MG63 (cell line): Measurements from ENCODE around the gene CYTH1. TPM values are rescaled to one million over a fixed set of nuclear protein-coding genes. Genes with fewer than 3 reads are reported as not detected.

ENCODE experiments used
- DNase-seq: peaks from one replicate; pipeline ENCODE4 v3.0.0-alpha.2; 2020
- H3K27me3 ChIP-seq: fragments of 250-450 bp; sonication (Bioruptor Pico); 2 replicates; pipeline ENCODE4 v1.5.1; 2020; ENCODE audit warnings: mild to moderate bottlenecking, moderate library complexity
- H3K36me3 ChIP-seq: fragments of 250-450 bp; sonication (Bioruptor Pico); 2 replicates; pipeline ENCODE4 v1.5.1; 2020; ENCODE audit warnings: mild to moderate bottlenecking, moderate library complexity
- H3K4me3 ChIP-seq: fragments of 250-450 bp; sonication (Bioruptor Pico); 2 replicates; pipeline ENCODE4 v1.5.1; 2020; ENCODE audit warnings: mild to moderate bottlenecking, moderate library complexity
- H3K9me3 ChIP-seq: fragments of 250-450 bp; sonication (Bioruptor Pico); 2 replicates; pipeline ENCODE4 v1.5.1; 2020; ENCODE audit warnings: mild to moderate bottlenecking, moderate library complexity
- total RNA-seq: library from RNA; depleted of rRNA; stranded (reverse); fragments of >200 nt; shearing (Covaris generic); gene quantifications from 2 replicates; pipeline ENCODE4 v1.2.3, GENCODE V29; 2014; ENCODE audit warnings: low replicate concordance

Gene CYTH1
- total RNA-seq, 1 experiment from 2014 or later = 11.2 TPM

DNA sequence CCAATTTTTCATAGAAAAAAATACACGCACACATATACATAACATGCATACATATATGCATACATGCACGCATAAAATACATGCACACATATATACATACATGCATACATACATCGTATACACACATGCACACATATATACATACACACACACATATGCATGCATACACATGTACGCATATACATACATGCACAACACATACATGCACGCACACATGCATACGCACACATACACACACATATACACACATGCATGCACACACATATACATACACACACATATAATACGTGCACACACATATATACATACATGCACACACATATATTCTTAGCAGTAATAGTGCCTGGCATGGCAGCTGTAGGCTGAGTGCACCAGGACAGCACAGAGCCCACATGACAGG is 33.6 kb upstream of the CYTH1 start:
- Histone ChIP-seq H3K9me3 (no peaks in the 10 kb centered on the region), H3K4me3 (no peak overlapping the region), H3K27me3 (no peaks in the 10 kb centered on the region), H3K36me3 (peaks cover 94% of the 10 kb centered on the region)
- DNase-seq = no peak

DNA sequence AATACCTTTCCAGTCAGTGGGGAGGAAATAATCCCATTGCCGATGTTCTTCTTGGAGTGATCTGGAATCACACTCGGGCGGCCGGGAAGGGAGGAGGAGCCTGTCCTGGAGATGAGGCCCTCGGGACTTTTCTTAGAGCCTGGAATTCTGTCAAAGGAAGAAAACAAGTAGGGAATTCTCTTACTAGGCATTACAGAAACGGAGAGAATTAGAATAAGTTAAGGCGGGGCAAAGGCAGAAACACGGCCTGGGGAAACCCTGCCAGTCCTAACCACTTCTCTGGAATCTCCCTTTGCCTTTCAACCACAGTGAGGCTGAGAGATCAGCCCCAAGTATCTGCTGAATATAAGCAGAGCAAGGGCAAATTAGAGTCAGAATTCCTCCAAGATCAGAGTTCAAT is 30.8 kb upstream of the CYTH1 start:
- Histone ChIP-seq H3K4me3 (no peak overlapping the region), H3K9me3 (no peaks in the 10 kb centered on the region), H3K36me3 (peaks cover 94% of the 10 kb centered on the region), H3K27me3 (no peaks in the 10 kb centered on the region)
- DNase-seq = no peak

DNA sequence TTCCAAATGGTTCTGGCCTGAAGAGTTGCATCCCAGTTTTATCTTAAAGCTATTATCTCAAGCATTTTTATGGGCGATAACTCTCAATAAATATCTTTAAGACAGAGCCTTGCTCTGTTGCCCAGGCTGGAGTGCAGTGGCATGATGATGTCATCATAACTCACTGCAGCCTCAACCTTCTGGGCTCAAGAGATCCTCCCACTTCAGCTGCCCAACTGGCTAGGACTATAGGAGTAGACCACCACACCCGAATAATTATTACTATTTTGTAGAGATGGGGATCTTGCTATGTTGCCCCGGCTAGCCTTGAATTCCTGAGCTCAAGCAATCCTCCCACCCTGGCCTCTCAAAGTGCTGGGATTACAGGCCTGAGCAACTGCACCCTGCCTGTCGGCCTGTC is 26.1 kb upstream of the CYTH1 start:
- no peak overlapping the region for H3K4me3 ChIP-seq
- DNase-seq = no peak
- H3K9me3 ChIP-seq = no peaks in the 10 kb centered on the region
- H3K36me3 ChIP-seq = peaks cover 90% of the 10 kb centered on the region
- no peaks in the 10 kb centered on the region for H3K27me3 ChIP-seq

DNA sequence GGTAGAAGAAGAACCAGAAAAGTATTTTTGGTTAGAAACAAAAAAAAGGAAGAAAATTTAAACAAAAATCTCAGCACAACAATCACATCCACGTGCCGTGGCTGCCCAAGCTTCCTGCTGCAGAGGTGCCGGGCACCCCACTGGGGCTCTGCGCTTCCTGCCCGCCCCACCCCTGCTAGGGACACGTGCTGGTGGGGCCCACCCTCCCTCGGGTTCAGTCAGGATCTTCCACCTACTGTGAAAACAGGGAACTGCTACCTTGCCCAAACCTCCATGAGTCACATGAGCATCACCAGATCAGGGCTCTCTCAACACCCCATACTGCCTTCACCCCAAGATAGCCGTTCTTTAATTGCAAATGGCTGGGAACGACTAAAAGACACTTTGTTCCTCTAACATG is 24.4 kb upstream of the CYTH1 start:
- H3K4me3 ChIP-seq = no peak overlapping the region
- peaks cover 85% of the 10 kb centered on the region for H3K36me3 ChIP-seq

DNA sequence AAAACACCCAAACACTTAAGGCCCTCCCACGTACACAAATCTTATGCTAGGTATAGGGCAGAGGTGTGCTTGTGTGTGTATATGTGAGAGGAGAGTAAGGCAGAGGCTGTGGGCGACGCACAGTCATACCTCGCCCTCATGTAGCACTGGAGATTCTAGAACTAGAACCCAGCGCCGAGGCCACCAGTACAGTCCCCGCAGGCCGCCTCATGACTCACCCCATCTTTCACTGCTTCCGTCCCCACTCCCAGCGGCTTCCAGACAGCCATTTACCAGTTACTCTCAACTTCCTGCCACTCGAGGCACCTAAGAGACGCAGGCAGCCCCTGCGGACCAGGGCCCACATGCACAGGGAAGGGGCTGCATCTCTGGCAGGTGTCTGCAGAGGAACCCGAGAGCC is 23.2 kb upstream of the CYTH1 start:
- no peak for DNase-seq
- Histone ChIP-seq H3K36me3 (peaks cover 81% of the 10 kb centered on the region), H3K4me3 (no peak overlapping the region), H3K9me3 (no peaks in the 10 kb centered on the region), H3K27me3 (no peaks in the 10 kb centered on the region)

More for the DNA sequence above, 24.4 kb upstream of the CYTH1 start:
- Histone ChIP-seq H3K9me3 (no peaks in the 10 kb centered on the region), H3K27me3 (no peaks in the 10 kb centered on the region)
- no peak for DNase-seq

DNA sequence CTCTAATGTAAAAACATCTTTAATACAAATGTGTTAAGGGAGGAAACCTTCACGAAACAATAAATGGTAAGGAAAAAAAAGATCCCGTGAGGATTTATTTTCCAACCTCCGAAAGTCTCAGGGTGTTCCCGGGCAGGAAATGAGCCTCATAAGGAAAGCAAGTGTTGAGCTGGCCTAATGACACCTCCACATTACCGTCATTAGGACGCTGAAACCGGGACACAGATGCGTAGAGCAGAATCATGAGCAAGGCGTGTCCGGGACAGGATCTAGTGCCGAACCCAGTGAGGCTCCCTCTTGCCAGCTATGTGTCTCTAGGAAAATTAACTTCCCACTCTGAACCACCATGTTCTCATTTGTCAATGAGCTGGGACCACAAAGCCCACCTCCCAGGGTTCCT is 22.7 kb upstream of the CYTH1 start:
- no peak for DNase-seq
- H3K4me3 ChIP-seq = no peak overlapping the region
- no peaks in the 10 kb centered on the region for H3K27me3 ChIP-seq
- peaks cover 79% of the 10 kb centered on the region for H3K36me3 ChIP-seq
- H3K9me3 ChIP-seq = no peaks in the 10 kb centered on the region

DNA sequence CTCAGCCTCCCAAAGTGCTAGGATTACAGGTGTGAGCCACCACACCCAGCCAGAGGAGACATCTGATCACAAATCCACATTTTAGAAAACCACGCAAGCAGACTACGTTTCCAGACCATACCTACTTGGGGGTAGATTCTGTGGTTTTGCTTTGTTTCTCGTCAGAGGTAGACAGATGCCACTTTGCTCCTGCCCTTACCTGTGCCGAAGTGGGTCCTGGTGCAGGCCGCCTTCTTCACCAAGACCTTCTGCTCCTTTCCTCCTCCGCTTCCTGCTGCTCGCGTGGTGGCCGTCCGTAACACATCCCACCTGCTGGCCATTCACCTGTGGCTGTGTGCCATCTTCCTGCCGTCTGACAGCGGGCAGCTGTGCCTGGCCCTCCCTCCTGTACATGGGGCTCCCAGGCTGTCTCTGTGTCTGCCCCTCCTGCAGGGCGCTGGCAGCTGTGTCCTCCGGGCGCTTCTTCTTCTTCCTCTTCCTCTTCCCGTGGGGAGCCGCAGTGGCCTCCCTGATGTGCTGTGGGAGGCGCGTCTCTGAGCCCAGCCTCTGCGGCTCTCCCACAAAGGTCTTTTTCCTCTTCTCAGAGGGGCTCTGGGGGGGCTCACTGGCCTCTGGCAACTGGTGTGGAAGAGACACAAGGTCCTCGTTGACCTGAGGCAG is 21.2 kb upstream of the CYTH1 start:
- Histone ChIP-seq H3K36me3 (peaks cover 79% of the 10 kb centered on the region), H3K9me3 (no peaks in the 10 kb centered on the region), H3K4me3 (no peak overlapping the region), H3K27me3 (no peaks in the 10 kb centered on the region)
- DNase-seq = no peak

DNA sequence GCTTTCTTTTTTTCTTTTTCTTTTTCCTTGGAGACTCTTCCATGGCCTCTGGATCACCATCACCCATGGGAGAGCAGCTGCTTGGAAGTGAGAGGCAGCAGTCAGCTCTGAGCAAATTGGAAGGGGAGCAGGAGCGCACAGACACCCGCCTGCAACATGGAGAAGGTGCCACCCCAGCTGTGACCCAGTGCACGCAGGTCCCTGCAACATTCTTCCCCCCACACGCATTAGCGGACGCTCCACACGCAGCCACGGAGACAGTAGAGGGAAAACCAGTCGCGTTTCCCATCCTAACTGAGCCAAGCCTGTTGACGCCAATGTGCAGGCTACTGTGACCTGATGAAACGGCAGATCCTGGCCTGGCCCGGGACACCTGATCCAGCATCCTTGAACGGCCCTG is 20.4 kb upstream of the CYTH1 start:
- H3K36me3 ChIP-seq = peaks cover 79% of the 10 kb centered on the region
- H3K9me3 ChIP-seq = no peaks in the 10 kb centered on the region
- H3K27me3 ChIP-seq = no peaks in the 10 kb centered on the region
- no peak overlapping the region for H3K4me3 ChIP-seq
- DNase-seq = no peak

DNA sequence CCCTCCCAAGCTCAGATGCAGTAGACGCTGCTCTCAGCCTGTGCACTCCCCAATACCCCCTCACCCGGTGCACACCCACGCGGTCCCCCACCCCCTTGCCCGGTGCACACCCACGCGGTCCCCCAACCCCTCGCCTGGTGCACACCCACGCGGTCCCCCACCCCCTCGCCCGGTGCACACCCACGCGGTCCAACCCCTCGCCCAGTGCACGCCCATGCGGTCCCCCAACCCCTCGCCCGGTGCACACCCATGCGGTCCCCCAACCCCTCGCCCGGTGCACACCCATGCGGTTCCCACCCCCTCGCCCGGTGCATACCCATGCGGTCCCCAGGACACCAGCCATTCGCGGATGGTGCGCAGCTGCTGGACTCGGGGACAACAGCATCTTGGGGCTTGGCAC is 19.9 kb upstream of the CYTH1 start:
- Histone ChIP-seq H3K4me3 (no peak overlapping the region), H3K27me3 (no peaks in the 10 kb centered on the region), H3K36me3 (peaks cover 79% of the 10 kb centered on the region), H3K9me3 (no peaks in the 10 kb centered on the region)
- no peak for DNase-seq

DNA sequence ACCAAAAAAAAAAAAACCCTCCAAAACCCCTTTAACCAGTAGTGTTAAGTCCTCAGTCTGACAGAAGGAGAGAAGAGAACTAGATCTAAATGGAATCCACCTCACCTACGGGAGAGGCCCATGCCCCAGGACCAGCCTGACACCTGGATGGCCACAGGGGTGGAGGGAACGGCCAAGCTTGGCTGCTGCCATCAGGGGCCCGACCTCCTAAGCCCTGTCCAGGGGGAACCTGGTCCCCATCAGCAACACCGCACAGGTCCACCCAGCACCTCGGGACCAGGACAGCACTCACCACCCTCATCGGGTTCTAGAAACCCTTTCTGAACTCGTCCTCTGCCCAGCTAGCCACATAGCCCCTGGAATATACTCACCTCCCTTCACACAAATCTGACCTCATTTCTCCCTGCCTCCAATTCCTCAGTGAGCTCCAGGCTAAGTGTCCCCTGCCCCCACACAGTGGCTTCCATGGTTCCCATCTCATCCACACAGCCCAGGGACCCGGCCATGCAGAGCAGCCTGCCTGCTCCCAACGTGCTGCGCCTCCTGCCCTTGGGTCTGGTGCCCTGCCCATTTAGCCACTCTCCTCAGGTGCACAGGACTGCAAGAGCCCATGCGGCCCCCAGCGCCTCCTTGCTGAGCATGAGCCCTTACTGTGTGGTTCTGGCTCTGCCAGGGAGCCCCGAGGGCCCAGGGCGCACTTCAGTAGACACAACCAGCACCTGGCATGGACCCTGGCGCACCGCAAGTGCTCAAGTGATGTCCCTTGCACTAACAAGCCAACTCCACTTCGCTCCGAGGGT is 18.3 kb upstream of the CYTH1 start:
- peaks cover 79% of the 10 kb centered on the region for H3K36me3 ChIP-seq
- DNase-seq = no peak
- no peaks in the 10 kb centered on the region for H3K9me3 ChIP-seq

DNA sequence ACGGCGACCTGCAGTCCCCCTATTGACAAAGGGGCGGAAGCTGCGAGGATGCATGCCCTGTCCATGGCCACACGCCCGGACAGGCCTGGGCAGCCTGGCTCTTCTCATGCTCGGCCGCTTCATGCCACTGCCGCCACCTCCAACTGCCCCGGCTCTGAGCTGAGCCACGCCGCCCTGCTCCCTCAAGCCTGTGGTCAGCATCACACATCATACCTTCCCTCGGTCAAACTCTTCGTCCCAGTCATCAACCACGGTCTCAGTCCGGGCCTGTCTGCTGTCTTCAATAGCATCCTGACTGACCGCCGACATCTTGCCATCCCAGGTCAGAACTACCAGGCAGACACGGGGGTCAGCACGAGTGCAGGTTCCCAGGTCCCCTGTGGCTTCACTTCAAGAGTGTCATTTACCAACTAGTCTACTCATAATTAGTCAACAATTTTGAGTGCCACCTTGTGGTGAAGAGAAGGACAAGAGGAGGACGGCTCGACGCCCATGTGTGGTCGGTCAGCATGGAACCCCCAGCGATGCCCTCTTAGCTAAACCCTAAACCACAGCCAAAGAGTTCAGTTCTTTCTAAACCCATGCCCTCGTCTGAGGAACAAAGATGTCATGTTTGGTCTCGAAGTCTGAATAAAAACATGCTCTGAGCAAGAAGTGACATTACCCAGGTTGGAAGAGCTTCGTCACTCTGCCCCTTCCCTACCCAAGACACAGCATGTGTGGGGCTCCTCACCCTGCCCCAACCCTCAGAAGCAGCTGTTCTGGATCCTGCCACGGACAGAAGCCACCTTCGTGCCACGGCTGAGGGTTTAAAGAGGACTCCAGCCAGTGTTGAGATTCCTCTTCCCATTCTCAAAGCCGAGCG is 16.9 kb upstream of the CYTH1 start:
- Histone ChIP-seq H3K4me3 (no peak overlapping the region), H3K36me3 (peaks cover 80% of the 10 kb centered on the region), H3K27me3 (no peaks in the 10 kb centered on the region), H3K9me3 (no peaks in the 10 kb centered on the region)
- DNase-seq = no peak

More for the DNA sequence above, 18.3 kb upstream of the CYTH1 start:
- H3K27me3 ChIP-seq = no peaks in the 10 kb centered on the region
- H3K4me3 ChIP-seq = no peak overlapping the region

DNA sequence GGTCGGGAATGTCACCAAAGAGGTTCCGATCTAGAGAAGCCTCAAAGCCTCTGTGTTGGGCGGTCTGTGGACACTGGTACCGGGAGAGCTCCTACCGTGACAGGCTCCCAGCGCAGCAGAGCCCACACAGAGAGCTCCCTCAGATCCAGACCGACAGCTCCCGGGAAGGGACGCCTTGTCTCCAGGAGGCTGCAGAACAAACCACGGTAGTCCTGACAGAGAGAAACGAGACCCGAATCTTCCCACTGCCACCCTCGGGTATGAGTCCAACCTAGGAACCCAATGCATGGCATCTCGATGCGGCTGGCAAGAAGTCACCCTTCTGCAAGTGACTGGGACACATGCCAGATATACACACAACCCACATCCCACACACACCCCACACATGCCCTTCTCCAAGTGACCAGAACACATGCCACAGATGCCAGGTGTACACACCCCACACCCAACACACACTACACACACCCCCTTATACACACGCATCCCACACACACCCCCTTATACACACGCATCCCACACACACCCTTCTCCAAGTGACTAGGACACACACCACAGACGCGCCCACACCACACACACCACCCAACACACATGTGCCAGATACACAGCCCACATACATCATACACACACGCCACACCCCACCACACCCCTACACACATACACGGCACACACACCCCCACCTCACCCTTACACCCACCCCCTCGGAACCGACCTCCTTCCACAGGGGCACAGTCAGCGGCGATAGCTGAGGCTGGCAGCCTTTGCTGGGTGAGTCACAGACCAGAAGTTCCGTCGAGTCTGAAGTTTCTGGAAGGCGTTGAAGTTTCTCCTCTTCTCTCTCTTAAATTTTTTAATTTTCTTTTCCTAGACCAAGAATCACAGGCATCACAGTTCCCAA is 15.9 kb upstream of the CYTH1 start:
- Histone ChIP-seq H3K36me3 (peaks cover 82% of the 10 kb centered on the region), H3K4me3 (no peak overlapping the region), H3K27me3 (no peaks in the 10 kb centered on the region), H3K9me3 (no peaks in the 10 kb centered on the region)
- DNase-seq = no peak

DNA sequence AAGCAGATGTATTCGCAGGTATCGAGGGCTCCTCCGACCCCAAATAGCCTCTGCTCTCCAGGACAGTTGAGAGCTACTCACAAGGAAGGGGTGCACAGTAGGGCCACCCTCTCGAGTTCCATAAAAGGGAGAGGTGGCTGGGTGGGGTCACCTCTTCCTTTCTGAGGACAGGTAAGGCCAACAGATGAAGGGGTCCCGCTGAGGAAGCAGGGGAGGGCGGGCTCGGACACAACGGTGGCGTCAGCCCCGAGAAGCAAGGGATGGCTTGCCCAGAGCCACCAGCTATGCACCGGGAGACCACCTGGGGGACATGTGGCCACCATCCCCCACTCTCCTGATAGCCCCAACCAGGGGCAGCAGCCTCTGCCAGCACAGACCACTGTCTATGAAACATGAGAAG is 15.1 kb upstream of the CYTH1 start:
- H3K4me3 ChIP-seq = no peak overlapping the region
- no peaks in the 10 kb centered on the region for H3K27me3 ChIP-seq
- H3K36me3 ChIP-seq = peaks cover 78% of the 10 kb centered on the region
- DNase-seq = no peak
- no peaks in the 10 kb centered on the region for H3K9me3 ChIP-seq

DNA sequence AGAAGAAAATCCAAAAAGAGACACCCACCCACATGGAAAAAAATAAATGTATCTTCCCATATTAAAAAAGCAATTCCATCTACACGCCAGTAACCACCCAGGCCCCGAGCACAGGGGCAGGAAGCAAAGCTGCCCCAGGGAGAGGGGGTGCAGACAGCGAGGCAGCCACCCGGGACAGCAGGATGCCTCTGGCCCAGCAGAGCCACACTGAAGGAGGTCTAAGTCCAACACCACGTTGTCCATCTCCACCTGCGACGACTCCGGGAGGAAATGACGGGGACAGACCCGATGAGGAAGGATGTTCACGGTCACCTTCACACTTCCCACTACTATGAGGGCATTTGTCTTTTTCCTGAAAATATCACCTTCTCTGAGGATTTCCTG is 14.4 kb upstream of the CYTH1 start:
- no peak overlapping the region for H3K4me3 ChIP-seq
- H3K27me3 ChIP-seq = no peaks in the 10 kb centered on the region
- H3K36me3 ChIP-seq = peaks cover 84% of the 10 kb centered on the region
- no peaks in the 10 kb centered on the region for H3K9me3 ChIP-seq
- DNase-seq = no peak

DNA sequence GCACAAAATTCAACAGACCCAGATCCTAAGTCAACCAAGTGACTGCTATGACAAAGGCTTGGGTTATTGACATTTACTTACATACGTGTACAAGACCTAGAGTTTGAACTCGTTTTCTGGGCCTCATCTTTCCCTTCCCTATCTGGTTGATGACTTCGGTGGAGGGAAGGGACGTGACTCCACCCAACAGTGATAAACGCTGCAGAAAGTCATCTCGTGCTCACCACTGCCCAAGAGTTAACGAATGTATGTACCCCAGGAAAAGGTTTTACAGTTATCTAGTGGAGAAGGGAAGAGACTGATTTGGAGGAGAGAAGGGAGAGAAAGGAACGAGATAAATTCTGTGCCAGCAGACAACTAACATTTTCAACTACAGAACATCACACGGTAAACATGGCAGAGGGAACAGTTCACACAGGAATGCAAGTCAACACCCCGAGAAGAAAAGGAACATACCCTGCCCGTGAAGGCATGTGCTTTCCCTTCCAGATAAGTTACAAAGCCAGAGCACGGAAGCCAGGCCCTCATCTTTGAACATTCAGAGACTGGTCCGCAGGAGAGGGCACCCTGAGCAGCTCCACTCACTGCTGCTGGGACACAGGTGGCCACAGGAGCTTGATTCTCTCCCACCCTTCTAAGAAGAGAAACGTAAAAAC is 13.9 kb upstream of the CYTH1 start:
- H3K36me3 ChIP-seq = peaks cover 83% of the 10 kb centered on the region
- no peak for DNase-seq
- H3K4me3 ChIP-seq = no peak overlapping the region
- H3K9me3 ChIP-seq = no peaks in the 10 kb centered on the region
- no peaks in the 10 kb centered on the region for H3K27me3 ChIP-seq
